ENCODE data around the gene MUC22.
"Not testable (repeated sequence)": the region's sequence is repeated elsewhere in the genome, so short reads cannot be mapped to it uniquely, and the experiment has no call there.

MUC22 gene

DNA sequence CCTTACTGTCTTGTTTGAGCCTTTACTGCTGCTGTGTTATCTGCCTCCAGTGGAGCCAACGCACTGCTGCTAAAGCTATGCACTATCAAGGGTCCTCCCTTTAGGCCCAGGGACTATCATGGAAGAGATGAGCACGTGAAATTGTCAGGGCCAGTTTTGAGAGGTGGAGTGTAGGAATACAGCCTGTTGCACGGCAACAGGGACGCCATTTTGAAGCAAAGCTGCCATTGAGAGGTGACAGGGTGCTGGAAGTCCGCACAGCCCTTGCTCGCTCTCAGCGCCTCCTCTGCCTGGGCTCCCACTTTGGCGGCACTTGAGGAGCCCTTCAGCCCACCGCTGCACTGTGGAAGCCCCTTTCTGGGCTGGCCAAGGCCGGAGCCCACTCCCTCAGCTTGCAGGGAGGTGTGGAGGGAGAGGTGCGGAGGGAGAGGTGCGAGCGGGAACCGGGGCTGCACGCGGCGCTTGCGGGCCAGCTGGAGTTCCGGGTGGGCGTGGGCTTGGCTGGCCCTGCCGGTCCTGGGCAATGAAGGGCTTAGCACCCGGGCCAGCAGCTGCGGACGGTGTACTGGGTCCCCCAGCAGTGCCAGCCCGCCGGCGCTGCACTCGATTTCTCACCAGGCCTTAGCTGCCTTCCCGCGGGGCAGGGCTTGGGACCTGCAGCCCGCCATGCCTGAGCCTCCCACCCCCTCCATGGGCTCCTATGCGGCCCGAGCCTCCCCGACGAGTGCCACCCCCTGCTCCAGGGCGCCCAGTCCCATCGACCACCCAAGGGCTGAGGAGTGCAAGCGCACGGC lies 10.0 kb upstream of the MUC22 start:
- DNase-seq, result not testable (repeated sequence)

- DNase-seq, result no peak
Observed at GRCh38 chr6:31001281-31001888, 8.9 kb upstream of the MUC22 start.

DNA sequence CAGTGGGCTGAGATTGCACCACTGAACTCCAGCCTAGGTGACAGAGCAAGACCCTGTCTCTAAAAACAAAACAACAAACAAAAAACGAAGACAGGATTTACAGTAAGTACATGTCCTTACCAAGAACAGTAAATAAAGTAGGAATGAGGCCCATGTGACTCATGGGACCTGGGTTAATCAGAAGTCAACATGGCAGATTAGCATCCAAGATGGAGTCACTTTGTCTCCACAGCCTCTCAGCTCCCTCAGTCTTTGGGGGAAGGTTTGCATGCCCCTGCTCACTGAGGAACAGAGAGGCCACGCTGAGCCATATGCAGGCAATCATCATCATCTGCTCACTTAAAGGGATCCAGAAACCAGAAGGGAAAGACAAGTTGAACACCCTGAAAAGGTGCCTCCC lies 7.8 kb upstream of the MUC22 start:
- DNase-seq, result no peak

DNA sequence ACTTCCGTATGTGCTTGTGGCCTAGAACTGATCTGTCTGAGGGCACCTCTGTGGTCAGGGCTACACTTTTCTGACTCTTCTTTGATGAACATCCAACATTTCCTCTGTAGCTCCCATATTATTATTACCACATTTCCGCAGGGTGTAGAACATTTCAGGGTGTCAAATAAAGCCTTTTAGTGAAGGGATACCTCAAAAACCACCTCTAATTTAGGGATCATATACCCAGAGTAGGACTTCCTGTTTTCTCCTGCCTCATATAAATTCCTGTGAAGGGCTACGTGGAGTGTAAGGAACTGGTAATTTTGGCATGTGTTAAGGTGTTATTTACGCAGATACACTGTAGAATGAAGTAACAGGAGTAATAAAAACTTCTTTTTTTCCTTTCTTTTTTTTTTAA lies 5.5 kb upstream of the MUC22 start:
- DNase-seq, result no peak

GRCh38 chr6:31005249-31006020 lies 4.8 kb upstream of the MUC22 start:
- no peak for DNase-seq

- no peak for DNase-seq
Observed at GRCh38 chr6:31007694-31008093, 2.6 kb upstream of the MUC22 start.

DNA sequence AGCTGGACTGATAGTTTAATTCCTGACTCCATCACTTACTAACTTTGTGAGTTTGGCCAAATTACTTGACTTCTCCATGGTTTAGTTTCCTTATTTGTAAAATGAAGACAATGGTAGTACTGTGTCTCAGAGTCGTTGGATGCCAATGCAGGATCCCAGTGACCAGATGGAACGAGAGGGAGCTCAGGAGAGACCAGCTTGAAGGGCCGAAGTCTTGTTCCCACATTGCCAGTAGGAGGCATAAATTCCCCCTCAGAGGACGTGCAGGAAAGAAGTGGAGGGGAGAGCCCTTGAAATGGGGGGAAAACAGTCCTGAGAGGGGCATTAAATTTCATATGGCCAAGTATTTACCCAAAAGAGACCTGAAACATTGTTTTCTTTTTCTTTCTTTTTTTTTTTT lies 2.1 kb upstream of the MUC22 start:
- DNase-seq, result no peak

DNA sequence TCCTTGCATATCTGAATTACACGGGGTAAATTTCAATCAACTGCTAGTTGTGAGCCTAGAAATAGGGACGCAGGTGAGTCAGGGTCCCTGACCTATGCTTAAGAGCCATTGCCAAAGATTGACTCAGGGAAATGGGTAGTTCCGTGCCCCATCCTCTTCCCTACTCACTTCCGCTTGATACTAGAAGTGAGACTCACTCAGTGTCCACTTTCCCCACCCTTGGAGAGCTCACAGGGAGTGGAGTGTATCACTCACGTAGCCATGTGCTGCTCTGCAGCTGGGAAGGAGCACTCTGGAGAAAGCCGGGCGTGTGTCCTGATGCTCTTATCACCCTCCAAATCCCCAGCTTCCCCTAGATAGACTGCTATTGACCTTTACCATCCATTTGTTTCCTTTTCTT lies 543 bp upstream of the MUC22 start:
- no peak for DNase-seq

- DNase-seq, result no peak
Observed at GRCh38 chr6:31011153-31011552, 879 bp downstream of the MUC22 start.

GRCh38 chr6:31016659-31017299 lies 6.5 kb downstream of the MUC22 start:
- DNase-seq, result no peak

DNA sequence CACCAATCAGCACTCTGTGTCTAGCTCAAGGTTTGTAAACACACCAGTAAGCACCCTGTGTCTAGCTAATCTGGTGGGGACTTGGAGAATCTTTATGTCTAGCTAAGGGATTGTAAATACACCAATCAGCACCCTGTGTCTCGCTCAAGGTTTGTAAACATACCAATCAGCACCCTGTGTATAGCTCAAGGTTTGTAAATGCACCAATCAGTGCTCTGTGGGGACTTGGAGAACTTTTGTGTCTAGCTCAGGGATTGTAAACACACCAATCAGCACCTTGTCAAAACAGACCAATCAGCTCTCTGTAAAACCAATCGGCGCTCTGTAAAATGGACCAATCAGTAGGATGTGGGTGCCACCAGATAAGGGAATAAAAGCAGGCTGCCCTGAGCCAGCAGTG lies 7.2 kb downstream of the MUC22 start:
- DNase-seq, result not testable (repeated sequence)

GRCh38 chr6:31020057-31020456 lies 9.8 kb downstream of the MUC22 start:
- DNase-seq, result no peak

DNA sequence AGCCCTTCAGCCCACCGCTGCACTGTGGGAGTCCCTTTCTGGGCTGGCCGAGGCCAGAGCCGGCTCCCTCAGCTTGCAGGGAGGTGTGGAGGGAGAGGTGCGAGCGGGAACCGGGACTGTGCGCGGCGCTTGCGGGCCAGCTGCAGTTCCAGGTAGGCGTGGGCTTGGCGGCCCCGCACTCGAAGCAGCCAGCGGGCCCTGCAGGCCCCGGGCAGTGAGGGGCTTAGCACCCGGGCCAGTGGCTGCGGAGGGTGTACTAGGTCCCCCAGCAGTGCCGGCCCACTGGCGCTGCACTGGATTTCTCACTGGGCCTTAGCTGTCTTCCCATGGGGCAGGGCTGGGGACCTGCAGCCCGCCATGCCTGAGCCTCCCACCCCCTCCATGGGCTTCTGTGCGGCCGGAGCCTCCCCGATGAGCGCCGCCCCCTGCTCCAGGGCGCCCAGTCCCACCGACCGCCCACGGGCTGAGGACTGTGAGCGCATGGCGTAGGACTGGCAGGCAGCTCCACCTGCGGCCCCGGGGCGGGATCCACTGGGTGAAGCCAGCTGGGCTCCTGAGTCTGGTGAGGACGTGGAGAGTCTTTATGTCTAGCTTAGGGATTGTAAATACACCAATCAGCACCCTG lies 10.5 kb downstream of the MUC22 start:
- DNase-seq, result not testable (repeated sequence)

- DNase-seq, result not testable (repeated sequence)
Observed at GRCh38 chr6:31021705-31022531, 11.6 kb downstream of the MUC22 start.

DNA sequence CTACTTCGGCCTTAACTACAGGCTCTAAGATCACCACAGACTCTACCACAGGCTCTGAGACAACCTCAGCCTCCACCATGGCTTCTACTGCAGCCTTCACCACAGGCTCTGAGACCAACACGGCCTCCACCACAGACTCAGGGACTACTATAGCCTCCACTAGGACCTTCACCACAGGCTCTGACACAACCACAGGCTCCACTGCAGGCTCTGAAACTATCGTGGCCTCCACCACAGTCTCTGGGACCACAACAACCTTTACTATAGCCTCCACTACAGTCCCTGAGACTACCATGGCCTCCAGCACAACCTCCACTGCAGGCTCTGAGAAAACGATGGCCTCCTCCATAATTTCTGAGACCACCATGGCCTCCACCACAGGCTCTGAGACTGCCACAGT lies 15.3 kb downstream of the MUC22 start:
- DNase-seq, result no peak

- no peak for DNase-seq
Observed at GRCh38 chr6:31031095-31031494, 20.8 kb downstream of the MUC22 start.

- no peak for DNase-seq
Observed at GRCh38 chr6:31033075-31033474, 22.8 kb downstream of the MUC22 start.

DNA sequence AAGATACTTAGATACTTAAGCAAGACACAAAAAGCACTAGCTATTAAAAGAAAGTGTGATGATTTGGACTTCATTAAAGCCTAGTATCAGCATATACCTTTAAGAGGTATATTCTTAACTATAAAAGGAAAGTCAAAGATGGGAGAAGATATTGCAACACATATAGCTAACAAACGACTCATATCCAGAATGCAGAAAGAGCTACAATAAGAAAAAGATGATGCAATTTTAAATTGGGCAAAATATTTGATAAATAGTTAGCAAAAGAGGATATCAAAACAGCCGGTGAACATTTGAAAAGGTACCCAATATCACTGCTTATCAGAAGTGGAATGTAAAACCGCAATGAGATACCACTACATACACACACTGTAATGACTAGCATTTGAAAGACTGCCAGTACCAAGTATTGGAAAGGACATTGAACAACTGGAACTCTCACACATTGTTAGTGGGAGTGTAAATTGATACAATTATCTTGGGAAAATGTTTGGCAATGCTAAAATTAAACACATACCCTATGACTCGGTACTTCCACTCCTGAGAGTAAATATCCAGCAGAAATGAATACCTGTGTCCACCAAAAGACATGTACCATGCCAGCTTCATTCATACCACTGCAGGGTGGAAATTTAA lies 25.7 kb downstream of the MUC22 start:
- DNase-seq, result no peak

GRCh38 chr6:31037169-31037568 lies 26.9 kb downstream of the MUC22 start:
- no peak for DNase-seq

DNA sequence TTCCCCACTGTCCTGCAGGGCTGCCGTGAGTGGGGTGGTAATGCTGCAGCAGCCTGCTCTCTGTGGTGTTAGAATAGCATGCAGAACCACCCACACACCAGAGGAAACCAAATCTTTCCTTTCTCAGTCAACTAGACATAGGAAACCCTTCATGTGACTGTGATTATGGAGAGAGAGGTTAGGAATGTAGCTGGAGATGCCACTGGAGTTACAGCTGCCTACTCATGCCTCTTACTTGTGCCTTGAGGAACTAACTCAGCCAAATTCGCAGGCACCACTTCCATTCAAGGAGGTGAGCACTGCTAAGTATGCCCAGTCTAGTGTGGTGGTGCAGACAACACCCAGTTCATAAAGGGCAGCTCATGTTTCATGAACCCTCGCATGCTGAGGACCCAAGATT lies 27.4 kb downstream of the MUC22 start:
- no peak for DNase-seq

DNA sequence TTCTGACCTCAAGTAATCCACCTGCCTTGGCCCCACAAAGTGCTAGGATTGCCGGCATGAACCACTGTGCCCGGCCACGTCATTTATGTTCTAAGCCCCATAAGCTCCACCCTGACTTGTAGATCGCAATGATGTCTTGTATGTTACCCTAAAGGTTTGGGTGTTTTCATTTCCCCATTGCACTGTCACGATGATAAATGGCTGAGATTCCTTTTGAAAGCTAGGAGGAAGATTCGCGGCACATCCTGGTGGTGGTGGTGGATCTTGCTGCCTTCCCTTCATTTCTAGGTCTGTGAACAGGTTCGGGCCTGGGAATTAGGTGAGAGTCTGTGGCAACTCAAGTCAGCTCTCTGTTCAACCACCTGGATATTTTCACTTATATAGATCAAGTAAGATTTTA lies 28.3 kb downstream of the MUC22 start:
- DNase-seq, result no peak

DNA sequence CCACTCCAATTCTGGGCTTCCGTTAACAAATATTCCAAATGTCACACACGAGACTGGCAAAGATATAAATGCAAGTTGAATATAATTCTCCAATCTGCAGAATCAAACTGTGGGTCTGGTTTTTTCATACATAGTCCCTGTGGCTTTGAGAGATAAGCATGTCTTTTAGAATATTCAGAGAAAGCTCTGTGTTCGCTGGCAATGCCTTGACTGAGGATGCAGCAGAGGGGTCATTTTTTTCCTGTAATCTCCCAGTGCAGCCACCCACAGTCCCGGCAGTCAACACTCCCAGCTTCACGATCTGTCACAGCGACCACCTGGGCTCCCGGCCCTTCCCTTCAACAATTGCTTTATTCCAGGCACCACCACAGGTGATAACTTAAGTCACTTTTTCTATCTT lies 30.5 kb downstream of the MUC22 start:
- no peak for DNase-seq

Measured in NCI-H510A treated with DMSO at 0.1 percent for 48 hours (cell line).